ENCODE results near the gene PYGO2.

DNA sequence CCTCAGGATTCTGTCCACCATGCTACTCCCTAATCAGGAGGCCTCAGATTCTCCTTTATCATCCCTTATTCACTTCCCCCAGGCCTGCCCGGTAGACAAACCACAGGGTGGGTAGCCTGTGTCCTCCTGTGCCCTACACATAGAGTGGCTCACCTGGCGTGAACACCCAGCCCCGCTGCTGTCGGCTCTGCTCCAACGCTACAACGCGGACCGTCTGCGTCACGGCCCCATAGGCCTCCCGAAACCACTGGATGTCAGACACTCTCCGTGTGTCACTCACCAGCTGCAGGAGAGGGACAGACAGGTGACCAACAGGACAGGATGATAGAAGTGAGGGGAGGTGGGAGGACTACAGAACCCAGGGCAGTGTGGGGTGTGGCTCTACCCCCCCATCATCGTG is 35.4 kb downstream of the PYGO2 start:
- TF ChIP-seq, protein P1, sequence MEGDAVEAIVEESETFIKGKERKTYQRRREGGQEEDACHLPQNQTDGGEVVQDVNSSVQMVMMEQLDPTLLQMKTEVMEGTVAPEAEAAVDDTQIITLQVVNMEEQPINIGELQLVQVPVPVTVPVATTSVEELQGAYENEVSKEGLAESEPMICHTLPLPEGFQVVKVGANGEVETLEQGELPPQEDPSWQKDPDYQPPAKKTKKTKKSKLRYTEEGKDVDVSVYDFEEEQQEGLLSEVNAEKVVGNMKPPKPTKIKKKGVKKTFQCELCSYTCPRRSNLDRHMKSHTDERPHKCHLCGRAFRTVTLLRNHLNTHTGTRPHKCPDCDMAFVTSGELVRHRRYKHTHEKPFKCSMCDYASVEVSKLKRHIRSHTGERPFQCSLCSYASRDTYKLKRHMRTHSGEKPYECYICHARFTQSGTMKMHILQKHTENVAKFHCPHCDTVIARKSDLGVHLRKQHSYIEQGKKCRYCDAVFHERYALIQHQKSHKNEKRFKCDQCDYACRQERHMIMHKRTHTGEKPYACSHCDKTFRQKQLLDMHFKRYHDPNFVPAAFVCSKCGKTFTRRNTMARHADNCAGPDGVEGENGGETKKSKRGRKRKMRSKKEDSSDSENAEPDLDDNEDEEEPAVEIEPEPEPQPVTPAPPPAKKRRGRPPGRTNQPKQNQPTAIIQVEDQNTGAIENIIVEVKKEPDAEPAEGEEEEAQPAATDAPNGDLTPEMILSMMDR (IDR thresholded peaks at IDR 0.05) = no peak
- TF ChIP-seq POLR2A (IDR thresholded peaks at IDR 0.05) = no peak

Data from testis (tissue), 2 donors.